ENCODE measurements around the gene CGNL1.

The CGNL1 gene

GRCh38 chr15:57529748-57530147 is 153.4 kb downstream of the CGNL1 start:
- no peak overlapping the region for H3K4me3 ChIP-seq (replicated peaks; ENCODE audit: low read depth, low read length)
- TF ChIP-seq CTCF (IDR thresholded peaks at IDR 0.05; ENCODE audit: low read depth, low read length, missing control alignments): no peak
- no peak for DNase-seq (ENCODE audit: extremely low read depth, low read depth)

- DNase-seq (ENCODE audit: extremely low read depth, low read depth): no peak
- no peak for TF ChIP-seq CTCF (IDR thresholded peaks at IDR 0.05; ENCODE audit: low read depth, low read length, missing control alignments)
- no peak overlapping the region for H3K4me3 ChIP-seq (replicated peaks; ENCODE audit: low read depth, low read length)
Measured at GRCh38 chr15:57532731-57533447, 156.6 kb downstream of the CGNL1 start.

GRCh38 chr15:57533448-57533799 is 157.1 kb downstream of the CGNL1 start:
- TF ChIP-seq CTCF (IDR thresholded peaks at IDR 0.05; ENCODE audit: low read depth, low read length, missing control alignments): no peak
- DNase-seq (ENCODE audit: extremely low read depth, low read depth): no peak
- H3K4me3 ChIP-seq (replicated peaks; ENCODE audit: low read depth, low read length): no peak overlapping the region

DNA sequence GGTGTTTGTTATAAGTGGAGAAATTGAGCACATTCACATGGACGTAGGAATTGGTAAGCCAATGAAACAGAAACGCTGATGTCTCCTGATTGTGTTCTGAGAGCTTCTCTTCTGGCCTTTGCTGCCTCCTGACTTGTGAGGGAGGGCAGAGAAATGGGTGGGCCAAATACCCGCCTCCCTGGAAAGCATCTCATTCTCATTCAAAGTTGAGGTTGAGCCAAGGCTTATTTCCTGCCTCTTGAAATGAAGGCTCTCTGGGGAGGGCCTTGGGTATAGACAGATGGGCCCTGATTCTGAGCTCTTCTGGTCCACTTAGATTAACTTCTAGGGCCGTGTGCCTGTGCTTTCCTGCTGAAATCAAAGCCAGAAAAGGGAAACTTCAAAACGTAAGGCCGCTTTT is 158.0 kb downstream of the CGNL1 start:
- no peak overlapping the region for H3K4me3 ChIP-seq (replicated peaks; ENCODE audit: low read depth, low read length)
- TF ChIP-seq CTCF (IDR thresholded peaks at IDR 0.05; ENCODE audit: low read depth, low read length, missing control alignments): no peak
- no peak for DNase-seq (ENCODE audit: extremely low read depth, low read depth)

DNA sequence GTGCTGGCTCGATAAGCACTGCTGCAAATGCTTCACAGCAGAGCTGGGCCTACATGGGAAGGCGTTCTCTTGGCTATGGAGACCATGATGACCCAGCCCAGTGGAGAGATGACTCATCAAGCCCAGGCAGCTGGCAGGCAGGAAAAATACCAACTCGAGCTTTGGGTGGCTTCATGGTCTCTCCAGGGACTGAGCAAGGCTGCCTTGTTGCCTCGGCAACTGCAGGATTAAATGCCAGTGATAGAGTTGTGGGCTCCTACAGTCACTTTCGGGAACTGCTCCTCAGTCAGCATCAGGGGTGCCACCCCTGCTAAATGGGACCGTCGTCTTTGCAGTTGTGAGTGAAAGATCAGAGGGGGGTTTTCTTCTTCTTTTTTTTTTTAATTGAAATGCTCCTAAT is 160.8 kb downstream of the CGNL1 start:
- DNase-seq (ENCODE audit: extremely low read depth, low read depth): peak; percentile 75
- peak; percentile 10 for TF ChIP-seq CTCF (IDR thresholded peaks at IDR 0.05; ENCODE audit: low read depth, low read length, missing control alignments)
- no peak overlapping the region for H3K4me3 ChIP-seq (replicated peaks; ENCODE audit: low read depth, low read length)

- TF ChIP-seq CTCF (IDR thresholded peaks at IDR 0.05; ENCODE audit: low read depth, low read length, missing control alignments): no peak
- no peak overlapping the region for H3K4me3 ChIP-seq (replicated peaks; ENCODE audit: low read depth, low read length)
- DNase-seq (ENCODE audit: extremely low read depth, low read depth): no peak
Measured at GRCh38 chr15:57537488-57538264, 161.4 kb downstream of the CGNL1 start.
